B cell (primary cell): ENCODE data around the gene PLK3. TPM values are rescaled to one million over a fixed set of nuclear protein-coding genes. Genes with fewer than 3 reads are reported as not detected.

ENCODE experiments used
- ATAC-seq: fragments of 200-7000 bp; cut with Tn5 transposase; one replicate; pipeline ENCODE4 v1.10.0; 2021; ENCODE audit warnings: low read depth, mild to moderate bottlenecking, moderate number of reproducible peaks, moderate library complexity
- CTCF ChIA-PET: fragments of 350-600 bp; sonication (Branson Sonifier 250); formaldehyde crosslinking; loops from one replicate; lab custom pipeline; 2021; ENCODE audit warnings: antibody characterized with exemption, inconsistent platforms; lab: Charles Lee
- POLR2A ChIA-PET: fragments of 350-600 bp; sonication (Branson Sonifier 250); formaldehyde crosslinking; loops from one replicate; lab custom pipeline; 2021; ENCODE audit warnings: antibody characterized with exemption; lab: Charles Lee
- DNase-seq: peaks from one replicate; pipeline ENCODE4 v3.0.0; 2013
- H2AFZ ChIP-seq: 2 replicates; pipeline ENCODE4 v1.6.1; 2012; ENCODE audit warnings: mild to moderate bottlenecking, low read depth, low read length; ENCODE audit not compliant: insufficient read depth, poor library complexity, severe bottlenecking
- H3K27ac ChIP-seq, 2 donors: 1 replicate in 1 of 2; 2 replicates in 1 of 2; pipeline ENCODE4 v1.5.1; 2012 to 2013; ENCODE audit warnings: low read length in 2 of 2, mild to moderate bottlenecking in 2 of 2, moderate library complexity in 1 of 2
- H3K27me3 ChIP-seq, 4 experiments: fragments of 200-600 bp in 1 of 4; sonication (generic) in 1 of 4; replicated peaks in 1 of 4; 1 replicate in 2 of 4; 2 replicates in 2 of 4; pipeline versions ENCODE4 v1.6.1 to v1.7.0; 2013 to 2016; ENCODE audit warnings: low read length in 3 of 4, mild to moderate bottlenecking in 2 of 4, mixed read lengths in 1 of 4, moderate library complexity in 1 of 4; ENCODE audit not compliant: insufficient read depth in 4 of 4, control insufficient read depth in 3 of 4; ENCODE audit errors: control extremely low read depth in 1 of 4
- H3K36me3 ChIP-seq, 2 experiments: replicated peaks in 1 of 2; 1 replicate in 1 of 2; 2 replicates in 1 of 2; pipeline versions ENCODE4 v1.6.1 to v1.7.1; 2013; ENCODE audit warnings: low read length in 1 of 2; ENCODE audit not compliant: insufficient read depth in 2 of 2, control insufficient read depth in 1 of 2; ENCODE audit errors: control extremely low read depth in 1 of 2, extremely low read depth in 1 of 2
- H3K4me1 ChIP-seq, 2 donors: fragments of 200-600 bp in 1 of 2; sonication (generic) in 1 of 2; 1 replicate in 1 of 2; 2 replicates in 1 of 2; pipeline versions ENCODE4 v1.5.1 to v1.6.1; 2013 to 2017; ENCODE audit warnings: low read length in 2 of 2; ENCODE audit not compliant: control insufficient read depth in 2 of 2, insufficient read depth in 2 of 2
- H3K4me2 ChIP-seq: replicated peaks from 2 replicates; pipeline ENCODE3; 2012; ENCODE audit warnings: mild to moderate bottlenecking, low read depth, low read length; ENCODE audit not compliant: poor library complexity, severe bottlenecking
- H3K4me3 ChIP-seq, 5 experiments: fragments of 200-600 bp in 1 of 5; sonication (generic) in 1 of 5; 1 replicate in 3 of 5; 2 replicates in 2 of 5; pipeline versions ENCODE4 v1.5.1 to v1.7.0; 2011 to 2016; ENCODE audit warnings: low read length in 4 of 5, mild to moderate bottlenecking in 4 of 5, low read depth in 2 of 5, control low read depth in 1 of 5, moderate library complexity in 1 of 5; ENCODE audit not compliant: insufficient read depth in 1 of 5; ENCODE audit errors: control extremely low read depth in 1 of 5, extremely low read depth in 1 of 5
- H3K79me2 ChIP-seq: fragments of 200-600 bp; sonication (generic); one replicate; pipeline ENCODE4 v1.6.0; 2016; ENCODE audit warnings: low read length; ENCODE audit not compliant: control insufficient read depth, insufficient read depth
- H3K9ac ChIP-seq: fragments of 200-600 bp; sonication (generic); 2 replicates; pipeline ENCODE4 v1.6.1; 2017; ENCODE audit warnings: mild to moderate bottlenecking, low read length, moderate library complexity
- H3K9me3 ChIP-seq, 3 donors: one replicate each; pipeline versions ENCODE4 v1.6.1 to v1.7.1; 2013; ENCODE audit warnings: low read length in 2 of 3; ENCODE audit not compliant: control insufficient read depth in 2 of 3, insufficient read depth in 1 of 3; ENCODE audit errors: control extremely low read depth in 1 of 3
- H4K20me1 ChIP-seq: 2 replicates; pipeline ENCODE4 v1.6.0; 2012; ENCODE audit warnings: mild to moderate bottlenecking, low read length; ENCODE audit not compliant: insufficient read depth, control insufficient read depth, poor library complexity, severe bottlenecking
- H3K27ac Mint-ChIP-seq: one replicate; pipeline ENCODE4 v1.8.0; 2021; ENCODE audit warnings: mixed read lengths
- H3K27me3 Mint-ChIP-seq: one replicate; pipeline ENCODE4 v1.8.0; 2021; ENCODE audit warnings: mixed read lengths
- H3K4me1 Mint-ChIP-seq: one replicate; pipeline ENCODE4 v1.8.0; 2021; ENCODE audit warnings: mixed read lengths
- H3K4me3 Mint-ChIP-seq: one replicate; pipeline ENCODE4 v1.8.0; 2021; ENCODE audit warnings: mixed read lengths
- H3K9me3 Mint-ChIP-seq: one replicate; pipeline ENCODE4 v1.8.0; 2022; ENCODE audit warnings: mixed read lengths; ENCODE audit not compliant: insufficient read depth
- EZH2 ChIP-seq: IDR thresholded peaks from 2 replicates; pipeline ENCODE4 v1.6.1; 2012; ENCODE audit warnings: borderline replicate concordance, low read depth, mild to moderate bottlenecking, moderate library complexity, low read length; ENCODE audit not compliant: insufficient read depth, poor library complexity, severe bottlenecking
- WGBS: methylation state at CpG from one replicate; pipeline ENCODE4 v1.1.5; 2013; ENCODE audit warnings: missing lambda C conversion rate; ENCODE audit not compliant: insufficient coverage; 5-methylcytosine and 5-hydroxymethylcytosine counted together
- intact Hi-C: fragments of 100-400 bp; cut with micrococcal nuclease; formaldehyde crosslinking; loops from one replicate; pipeline ENCODE4 v1.10.0; 2022
- polyA plus RNA-seq: library from polyadenylated mRNA; depleted of rRNA; stranded (reverse); fragments of >200 nt; gene quantifications from 2 replicates; pipeline ENCODE4 v1.2.3, GENCODE V29; 2012
- total RNA-seq, 2 donors: library from RNA; stranded (reverse); fragments of 120-200 nt in 1 of 2; gene quantifications; 1 replicate in 1 of 2; 2 replicates in 1 of 2; pipeline versions ENCODE4 v1.2.3 to v1.2.4, GENCODE V29; 2013 to 2022
- TF ChIP-seq, protein P1 (sequence below): fragments of 200-600 bp; IDR thresholded peaks from one replicate; pipeline ENCODE4 v1.8.0; 2022; ENCODE audit warnings: antibody characterized with exemption, mild to moderate bottlenecking

PLK3 gene
- total and polyA plus RNA-seq, 2 donors (not counting 1 experiment from before 2014, with no cell fraction given) = 35.9 to 93.5 TPM

DNA sequence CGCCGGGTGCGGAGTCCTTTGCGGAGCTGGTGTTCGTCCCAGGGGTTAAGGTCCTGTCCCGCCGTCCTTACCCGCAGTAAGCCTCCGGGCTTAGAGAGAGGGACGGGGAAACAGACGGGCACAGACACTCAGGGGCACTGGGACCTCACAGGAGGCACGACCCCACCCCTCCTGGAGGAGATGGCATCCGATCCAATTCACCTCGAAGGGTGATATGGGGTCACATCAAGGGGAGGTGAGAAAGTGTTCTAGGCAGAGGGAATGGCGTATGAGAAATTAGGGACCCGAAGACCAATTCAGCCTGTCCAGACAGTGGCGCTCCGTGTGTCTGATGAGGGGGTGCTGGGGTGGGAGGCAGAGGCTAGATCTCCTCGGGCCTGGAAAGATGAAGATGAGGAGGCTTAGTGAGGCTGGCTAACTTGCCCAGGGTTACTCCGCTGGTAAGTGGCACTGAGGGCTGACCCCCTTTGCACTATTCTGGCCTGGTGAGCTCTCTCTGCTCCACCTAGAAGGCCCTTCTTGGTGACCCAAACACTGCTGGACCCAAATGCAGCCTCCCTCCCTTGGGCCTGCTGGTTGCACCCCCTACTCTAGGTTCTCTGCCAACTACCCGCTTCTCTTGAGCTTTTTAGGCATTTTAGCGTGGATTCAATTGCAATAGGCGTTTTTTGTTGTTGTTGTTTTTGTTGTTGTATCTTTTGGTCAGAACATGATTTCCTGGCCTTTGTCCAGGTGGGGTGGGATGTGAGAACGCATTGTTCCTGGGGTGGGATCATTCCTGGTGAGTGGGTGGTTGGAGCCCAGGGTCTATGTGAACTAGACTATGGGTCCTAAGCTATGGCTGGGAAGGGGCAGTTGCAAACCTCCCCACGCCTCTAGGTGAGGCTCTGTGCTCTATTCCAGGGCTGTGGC is 20.4 kb downstream of the PLK3 start:
- H3K4me2 ChIP-seq = peak overlapping the region; percentile 88
- TF ChIP-seq, protein P1, sequence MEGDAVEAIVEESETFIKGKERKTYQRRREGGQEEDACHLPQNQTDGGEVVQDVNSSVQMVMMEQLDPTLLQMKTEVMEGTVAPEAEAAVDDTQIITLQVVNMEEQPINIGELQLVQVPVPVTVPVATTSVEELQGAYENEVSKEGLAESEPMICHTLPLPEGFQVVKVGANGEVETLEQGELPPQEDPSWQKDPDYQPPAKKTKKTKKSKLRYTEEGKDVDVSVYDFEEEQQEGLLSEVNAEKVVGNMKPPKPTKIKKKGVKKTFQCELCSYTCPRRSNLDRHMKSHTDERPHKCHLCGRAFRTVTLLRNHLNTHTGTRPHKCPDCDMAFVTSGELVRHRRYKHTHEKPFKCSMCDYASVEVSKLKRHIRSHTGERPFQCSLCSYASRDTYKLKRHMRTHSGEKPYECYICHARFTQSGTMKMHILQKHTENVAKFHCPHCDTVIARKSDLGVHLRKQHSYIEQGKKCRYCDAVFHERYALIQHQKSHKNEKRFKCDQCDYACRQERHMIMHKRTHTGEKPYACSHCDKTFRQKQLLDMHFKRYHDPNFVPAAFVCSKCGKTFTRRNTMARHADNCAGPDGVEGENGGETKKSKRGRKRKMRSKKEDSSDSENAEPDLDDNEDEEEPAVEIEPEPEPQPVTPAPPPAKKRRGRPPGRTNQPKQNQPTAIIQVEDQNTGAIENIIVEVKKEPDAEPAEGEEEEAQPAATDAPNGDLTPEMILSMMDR = no peak
- TF ChIP-seq EZH2 = no peak
- H2AFZ ChIP-seq = peak overlapping the region; percentile 87
- H3K4me1 ChIP-seq = peaks cover 13 to 20% of the 10 kb centered on the region in 2 donors
- WGBS = 17% methylated on average over 22 of the region's 25 CpGs
- no peaks in the 10 kb centered on the region for H3K9me3 Mint-ChIP-seq
- peak overlapping the region; percentile 99 to 100 for H3K27ac ChIP-seq
- no peaks in the 10 kb centered on the region for H3K27me3 Mint-ChIP-seq
- no peaks in the 10 kb centered on the region for H3K9me3 ChIP-seq
- peak overlapping the region; percentile 56 to 80 (median 66) for H3K4me3 ChIP-seq
- intact Hi-C loops = loop anchor here (1.0 kb wide), 2 partner anchors 16 to 45 kb away; partner anchors contain the start of gene RPS8
- peaks cover 29% of the 10 kb centered on the region for H3K4me1 Mint-ChIP-seq
- H3K4me3 Mint-ChIP-seq = peak overlapping the region; percentile 93
- H3K27me3 ChIP-seq = no peaks in the 10 kb centered on the region
- H4K20me1 ChIP-seq = no peaks in the 10 kb centered on the region
- H3K79me2 ChIP-seq = no peaks in the 10 kb centered on the region
- POLR2A ChIA-PET = interaction anchor here (0.5 to 5.2 kb wide), 10 partner anchors 12 to 483 kb away, joined by 3 to 61 read pairs (median 10); partner anchors contain the start of genes BEST4, BTBD19, DYNLT4 and EIF2B3
- DNase-seq = no peak
- ATAC-seq = no peak
- no peaks in the 10 kb centered on the region for H3K36me3 ChIP-seq
- H3K9ac ChIP-seq = peak overlapping the region; percentile 92
- H3K27ac Mint-ChIP-seq = peak overlapping the region; percentile 100
- CTCF ChIA-PET = interaction anchor here (0.8 to 6.7 kb wide), 10 partner anchors 11 to 483 kb away, joined by 3 to 70 read pairs (median 4); partner anchors contain the start of genes BTBD19, HECTD3, PLK3 and RNU5D-1
